ENCODE data around the gene TIGIT.

- TF ChIP-seq CTCF (IDR thresholded peaks at IDR 0.05) = no peak
- TF ChIP-seq EP300 (IDR thresholded peaks at IDR 0.05) = no peak
- no peak for TF ChIP-seq POLR2A (IDR thresholded peaks at IDR 0.05)
Observed at GRCh38 chr3:114332342-114333179, 38.7 kb downstream of the TIGIT start.

Measured in ovary (tissue), 3 donors.